ENCODE results near the gene TGFB3.
"Not testable (repeated sequence)": the region's sequence is repeated elsewhere in the genome, so short reads cannot be mapped to it uniquely, and the experiment has no call there.

The TGFB3 gene

GRCh38 chr14:75946785-75947184 lies 35.0 kb downstream of the TGFB3 start:
- no peak for DNase-seq

GRCh38 chr14:75944607-75945241 lies 37.1 kb downstream of the TGFB3 start:
- no peak for DNase-seq

GRCh38 chr14:75941030-75941429 lies 40.8 kb downstream of the TGFB3 start:
- no peak for DNase-seq

GRCh38 chr14:75939200-75939599 lies 42.6 kb downstream of the TGFB3 start:
- no peak for DNase-seq

GRCh38 chr14:75934998-75935628 lies 46.7 kb downstream of the TGFB3 start:
- DNase-seq: no peak

GRCh38 chr14:75933712-75934296 lies 48.0 kb downstream of the TGFB3 start:
- no peak for DNase-seq

GRCh38 chr14:75928690-75929181 lies 53.1 kb downstream of the TGFB3 start:
- DNase-seq: no peak

- no peak for DNase-seq
Observed at GRCh38 chr14:75927564-75928087, 54.2 kb downstream of the TGFB3 start.

- DNase-seq: no peak
Observed at GRCh38 chr14:75926431-75927115, 55.2 kb downstream of the TGFB3 start.

GRCh38 chr14:75925141-75925840 lies 56.5 kb downstream of the TGFB3 start:
- DNase-seq: not testable (repeated sequence)

- not testable (repeated sequence) for DNase-seq
Observed at GRCh38 chr14:75920421-75920820, 61.4 kb downstream of the TGFB3 start.

- DNase-seq: peak in 1 of 2 experiments; percentile 58
Observed at GRCh38 chr14:75917946-75918335, 63.9 kb downstream of the TGFB3 start.

- DNase-seq: no peak
Observed at GRCh38 chr14:75917322-75917945, 64.4 kb downstream of the TGFB3 start.

- DNase-seq: no peak
Observed at GRCh38 chr14:75915045-75915444, 66.8 kb downstream of the TGFB3 start.

- no peak for DNase-seq
Observed at GRCh38 chr14:75913183-75913582, 68.6 kb downstream of the TGFB3 start.

- no peak for DNase-seq
Observed at GRCh38 chr14:75911883-75912282, 69.9 kb downstream of the TGFB3 start.

- DNase-seq: no peak
Observed at GRCh38 chr14:75910048-75910447, 71.7 kb downstream of the TGFB3 start.

GRCh38 chr14:75909630-75910029 lies 72.2 kb downstream of the TGFB3 start:
- DNase-seq: no peak
